HCT116 (cell line): ENCODE data around the gene TCERG1L.

Source experiments
- CEBPB ChIP-seq: IDR thresholded peaks from 2 replicates; pipeline ENCODE4 v1.6.1; 2012; ENCODE audit warnings: low read depth
- CTCF ChIP-seq, 3 experiments: fragments of 200-600 bp in 1 of 3; sonication (generic) in 1 of 3; IDR thresholded peaks in 2 of 3; conservative IDR thresholded peaks in 1 of 3; 2 replicates each; pipeline ENCODE4 v1.5.1; 2012 to 2017; ENCODE audit warnings: low read depth in 2 of 3, low read length in 2 of 3, antibody characterized with exemption in 1 of 3, borderline replicate concordance in 1 of 3, control low read depth in 1 of 3, mild to moderate bottlenecking in 1 of 3, mixed read lengths in 1 of 3, mixed run types in 1 of 3, moderate library complexity in 1 of 3; ENCODE audit not compliant: insufficient read depth in 1 of 3
- EZH2 ChIP-seq: fragments of 200-600 bp; sonication (generic); IDR thresholded peaks from 2 replicates; pipeline ENCODE4 v1.6.1; 2017; ENCODE audit warnings: antibody characterized with exemption, mixed run types
- MAX ChIP-seq: IDR thresholded peaks from 2 replicates; pipeline ENCODE4 v1.6.1; 2012
- REST ChIP-seq: IDR thresholded peaks from 2 replicates; pipeline ENCODE4 v1.6.1; 2012; ENCODE audit warnings: low read depth
- YY1 ChIP-seq: IDR thresholded peaks from 2 replicates; pipeline ENCODE4 v1.6.1; 2011; ENCODE audit warnings: low read length, low read depth, moderate library complexity, mild to moderate bottlenecking; ENCODE audit not compliant: insufficient replicate concordance; ENCODE audit errors: extremely low read depth

- no peak for TF ChIP-seq EZH2
- no peak for TF ChIP-seq CTCF (IDR thresholded peaks at IDR 0.05 in 2 of 3, conservative IDR thresholded peaks at IDR 0.05 in 1 of 3; ENCODE audit: borderline replicate concordance in 1 of 3, insufficient read depth in 1 of 3, low read depth in 2 of 3, low read length in 2 of 3)
- TF ChIP-seq CEBPB: no peak
- no peak for TF ChIP-seq YY1
- no peak for TF ChIP-seq MAX
- no peak for TF ChIP-seq REST
Observed at GRCh38 chr10:131093346-131093745, 218.2 kb downstream of the TCERG1L start.
